HuH-7 (cell line): ENCODE data around the gene KCNJ2.

Experiments
- DNase-seq: peaks from one replicate; pipeline ENCODE4 v3.0.0; 2011; ENCODE audit warnings: low spot score

KCNJ2 gene

GRCh38 chr17:70159980-70160379 lies 9.4 kb upstream of the KCNJ2 start:
- no peak for DNase-seq

- DNase-seq, result no peak
Measured at GRCh38 chr17:70161519-70161918, 7.8 kb upstream of the KCNJ2 start.

- no peak for DNase-seq
Measured at GRCh38 chr17:70165383-70165782, 3.9 kb upstream of the KCNJ2 start.

GRCh38 chr17:70166615-70167014 lies 2.7 kb upstream of the KCNJ2 start:
- DNase-seq, result no peak

- DNase-seq, result peak; percentile 40
Measured at GRCh38 chr17:70168044-70168976, 1.0 kb upstream of the KCNJ2 start.

DNA sequence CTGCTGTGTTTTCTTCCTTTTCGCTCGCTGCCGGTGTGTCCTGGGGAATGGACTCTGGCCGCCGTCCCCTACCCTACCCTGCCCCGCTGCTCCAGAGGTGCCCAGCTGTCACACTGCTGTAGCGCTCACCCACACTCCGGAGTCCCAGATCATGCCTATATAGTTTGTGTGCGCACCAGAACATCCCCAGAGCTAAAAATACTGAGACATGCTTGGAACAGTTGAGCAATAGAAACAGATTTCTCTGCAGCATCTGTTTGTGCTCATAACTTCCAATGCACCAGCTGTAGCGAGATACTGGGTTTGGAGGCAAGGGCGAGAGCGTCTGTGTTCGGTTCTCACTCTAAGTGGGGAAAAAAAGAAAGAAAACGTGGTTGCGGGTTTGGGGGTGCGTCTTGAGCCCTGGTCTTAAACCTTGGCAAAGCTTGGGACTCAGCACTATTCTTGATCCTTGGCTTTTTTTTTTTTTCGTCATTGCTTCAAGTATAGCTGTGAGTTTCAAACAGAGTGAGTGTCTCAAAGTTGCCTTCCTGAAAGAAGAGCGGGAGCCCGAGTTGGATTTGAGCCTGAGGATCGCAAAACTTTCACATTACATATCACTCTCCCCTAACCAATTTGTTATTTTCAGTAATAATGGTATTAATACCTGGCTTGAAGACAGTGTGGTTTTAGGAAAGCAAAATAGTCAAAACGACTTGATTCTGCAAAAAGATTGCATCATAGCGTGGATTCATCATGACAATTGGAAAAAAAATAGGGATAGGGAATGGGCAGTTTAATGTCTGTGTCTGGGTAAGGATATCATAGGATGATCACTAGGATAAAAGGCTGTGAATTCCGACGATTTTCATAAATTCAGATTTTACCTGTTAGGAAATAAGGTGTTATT lies 621 bp downstream of the KCNJ2 start:
- DNase-seq, result no peak

- no peak for DNase-seq
Measured at GRCh38 chr17:70171159-70171558, 1.8 kb downstream of the KCNJ2 start.

DNA sequence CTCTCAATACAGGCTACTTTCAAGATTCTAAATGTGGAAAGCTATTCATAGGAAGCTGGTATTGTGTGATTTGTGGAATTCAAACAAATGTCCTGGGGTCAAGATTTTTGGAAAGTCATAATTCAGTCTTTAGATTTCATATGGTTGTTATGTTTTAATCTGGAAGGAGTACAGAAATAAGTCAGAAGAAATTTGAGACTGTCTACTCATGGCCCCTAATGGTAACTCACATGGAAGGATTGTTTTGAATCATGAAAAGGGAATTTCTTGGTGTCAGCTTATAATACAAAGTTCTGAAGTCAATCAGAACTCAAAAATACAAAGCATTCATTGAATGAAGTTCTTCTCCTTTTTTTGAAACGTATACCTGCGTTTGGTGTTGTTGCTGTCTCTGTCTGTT lies 3.1 kb downstream of the KCNJ2 start:
- no peak for DNase-seq

DNA sequence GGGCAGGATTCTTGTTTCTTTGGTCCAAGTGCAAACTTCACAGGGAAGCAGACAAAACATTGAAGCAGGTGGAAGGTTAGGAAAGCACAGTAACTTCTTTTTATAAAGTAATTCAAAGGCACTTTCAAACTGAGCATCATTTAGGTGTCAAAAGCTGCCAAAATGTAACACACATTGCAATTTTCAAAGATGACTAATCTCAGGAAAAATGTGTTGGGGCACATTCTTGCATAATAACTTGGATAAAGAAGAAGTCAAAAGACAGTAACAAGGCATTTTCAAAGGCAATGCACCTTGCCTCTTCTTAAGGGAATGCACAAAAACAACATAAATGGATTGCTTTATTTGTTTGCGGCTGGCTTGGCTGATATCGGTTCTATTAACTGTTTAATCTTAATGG lies 3.6 kb downstream of the KCNJ2 start:
- no peak for DNase-seq

GRCh38 chr17:70173681-70174080 lies 4.3 kb downstream of the KCNJ2 start:
- no peak for DNase-seq

DNA sequence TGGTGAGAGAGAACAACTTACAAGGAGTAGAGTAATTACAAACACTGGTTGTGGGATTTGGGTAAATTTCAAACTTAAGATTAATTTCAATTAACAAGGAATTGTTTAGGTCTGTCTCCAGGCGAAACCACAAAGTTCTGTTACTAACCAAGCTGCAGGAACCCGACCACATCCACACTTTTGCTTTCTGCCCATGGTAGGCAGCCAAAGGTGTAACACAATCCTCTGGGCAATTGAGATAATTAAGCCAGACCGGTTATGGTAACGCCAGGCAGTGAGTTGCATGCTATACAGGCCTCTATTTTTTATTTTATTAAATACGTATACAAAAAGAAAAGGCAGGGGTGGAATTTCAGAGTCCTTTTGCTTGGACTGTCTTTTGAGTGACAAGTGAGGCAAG lies 12.0 kb downstream of the KCNJ2 start:
- DNase-seq, result no peak

- DNase-seq, result no peak
Measured at GRCh38 chr17:70181866-70182265, 12.5 kb downstream of the KCNJ2 start.

- DNase-seq, result no peak
Measured at GRCh38 chr17:70183508-70183907, 14.2 kb downstream of the KCNJ2 start.

DNA sequence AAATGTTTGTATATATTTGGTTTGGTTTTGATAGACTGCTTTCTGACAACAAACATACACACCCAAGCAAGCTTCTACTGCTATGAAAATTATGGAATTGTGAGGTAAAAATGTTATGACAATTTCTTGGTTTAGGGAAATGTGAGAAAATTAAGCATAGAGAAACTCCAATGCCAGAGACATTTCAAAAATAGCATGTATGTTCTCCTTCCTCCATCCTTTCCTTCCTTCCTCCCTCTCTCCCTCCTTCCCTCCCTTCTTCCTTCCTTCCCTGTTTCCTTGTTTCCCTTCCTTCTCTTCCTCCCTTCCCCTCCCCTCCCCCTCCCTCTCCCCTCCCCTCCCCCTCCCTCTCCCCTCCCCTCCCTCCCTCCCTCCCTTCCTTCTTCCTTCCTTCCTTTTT lies 14.9 kb downstream of the KCNJ2 start:
- DNase-seq, result no peak

DNA sequence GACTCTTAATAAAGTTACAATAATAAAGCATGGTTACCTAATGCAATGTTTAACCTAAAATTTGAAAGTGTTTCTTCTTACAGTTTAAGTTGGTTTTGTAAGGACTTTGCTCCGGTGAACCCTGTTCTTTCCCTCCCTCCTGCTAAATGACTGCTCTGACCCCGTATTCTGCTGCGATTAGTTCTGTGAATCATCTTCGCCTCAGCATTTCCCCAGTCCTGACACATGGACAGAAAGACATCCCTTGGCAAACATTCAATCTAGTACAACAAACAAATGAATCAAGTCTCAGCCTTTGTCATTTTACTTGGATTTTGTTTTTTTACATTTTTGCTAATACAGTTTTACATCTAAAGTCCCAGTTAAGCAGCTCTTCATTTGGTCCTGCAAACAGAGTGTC lies 15.4 kb downstream of the KCNJ2 start:
- DNase-seq, result no peak

GRCh38 chr17:70185285-70185684 lies 16.0 kb downstream of the KCNJ2 start:
- DNase-seq, result no peak

GRCh38 chr17:70187383-70187782 lies 18.1 kb downstream of the KCNJ2 start:
- DNase-seq, result no peak

DNA sequence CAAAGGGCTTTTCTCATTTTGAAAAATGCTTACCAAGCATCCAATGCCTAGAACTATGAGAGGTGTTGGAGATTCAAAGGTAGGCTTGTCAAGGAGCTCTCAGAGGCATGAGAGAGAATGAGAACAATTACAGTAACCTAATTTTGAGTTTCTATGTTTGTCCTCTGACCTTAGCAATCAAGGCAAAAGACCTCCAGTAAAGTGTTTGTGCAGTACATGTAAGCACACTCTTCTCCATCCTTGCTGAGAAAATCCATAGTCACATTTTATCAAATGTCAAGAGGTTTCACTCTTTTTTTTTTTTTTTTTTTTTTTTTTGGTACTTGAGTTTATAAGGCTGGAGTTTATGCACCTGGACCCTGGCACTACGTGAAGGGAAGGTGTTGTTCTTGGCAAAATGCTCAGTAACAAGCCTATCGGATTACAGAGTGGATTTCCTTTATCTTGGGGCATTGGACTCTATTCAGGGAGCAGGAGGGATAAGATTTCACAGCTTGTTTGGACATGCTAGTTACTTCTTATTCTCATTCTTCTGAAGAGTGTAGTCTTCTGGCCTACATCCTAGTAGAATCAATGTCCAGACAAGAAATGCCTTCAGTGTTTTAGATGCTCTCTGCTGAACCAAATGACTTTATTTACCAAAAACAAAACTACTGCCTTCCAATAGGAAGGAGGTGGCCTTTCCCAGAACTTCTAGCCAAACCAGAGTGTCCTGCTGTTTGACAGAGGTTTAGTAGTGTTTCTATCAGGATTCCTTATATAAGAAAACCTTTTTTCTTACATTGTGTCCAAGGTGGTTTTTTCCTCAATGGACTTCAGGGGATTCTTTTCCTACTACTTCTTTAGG lies 21.9 kb downstream of the KCNJ2 start:
- no peak for DNase-seq

DNA sequence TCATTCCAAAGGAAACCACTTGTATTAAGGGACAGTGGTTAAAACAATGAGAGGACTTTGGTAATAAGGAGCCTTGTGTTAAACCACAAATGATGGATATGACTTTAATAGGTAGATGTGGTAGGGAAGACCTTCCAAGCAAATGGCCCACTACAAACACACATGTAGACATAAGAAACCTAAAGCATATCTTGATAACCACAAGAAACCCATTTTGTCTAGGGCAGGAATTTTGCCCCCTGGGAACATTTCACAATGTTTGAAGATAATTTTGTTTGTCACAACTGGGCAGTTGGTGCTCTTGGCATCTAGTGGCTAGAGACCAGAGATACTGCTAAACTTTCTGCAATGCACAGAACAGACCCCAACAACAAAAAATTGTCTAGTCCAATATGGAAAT lies 25.8 kb downstream of the KCNJ2 start:
- DNase-seq, result no peak

- no peak for DNase-seq
Measured at GRCh38 chr17:70201872-70202419, 32.6 kb downstream of the KCNJ2 start.

GRCh38 chr17:70202840-70203239 lies 33.5 kb downstream of the KCNJ2 start:
- DNase-seq, result no peak

DNA sequence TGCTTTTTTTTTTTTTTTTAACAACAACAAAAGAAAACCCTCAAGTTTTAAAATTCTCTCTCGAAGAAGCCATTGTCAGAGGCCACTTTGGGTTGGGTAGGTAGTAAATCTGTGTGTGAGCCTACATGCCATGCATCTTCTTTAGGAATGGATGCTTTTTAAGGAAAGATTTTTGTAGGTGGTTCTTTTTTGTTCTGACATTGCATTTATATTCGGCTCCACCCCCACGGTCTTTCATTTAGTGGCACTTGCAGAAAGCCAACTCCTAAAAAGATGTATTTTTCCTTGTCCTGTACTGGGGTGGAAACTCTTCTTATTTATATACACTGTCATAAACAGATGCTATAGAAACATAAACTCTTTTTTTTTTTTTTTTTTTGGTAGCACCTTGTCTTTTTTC lies 35.1 kb downstream of the KCNJ2 start:
- no peak for DNase-seq
